HEK293T (cell line): Measurements from ENCODE around the gene CA11.

Experiments
- BHLHE40 ChIP-seq: fragments of 450-650 bp; IDR thresholded peaks from 2 replicates; pipeline ENCODE4 v1.6.1; 2016; ENCODE audit warnings: mild to moderate bottlenecking, moderate library complexity, borderline replicate concordance
- ELF4 ChIP-seq: fragments of 450-650 bp; IDR thresholded peaks from 2 replicates; pipeline ENCODE4 v1.6.1; 2017; ENCODE audit warnings: antibody characterized with exemption
- FOXM1 ChIP-seq: fragments of 450-650 bp; IDR thresholded peaks from 2 replicates; pipeline ENCODE4 v1.6.1; 2017; ENCODE audit warnings: mild to moderate bottlenecking, borderline replicate concordance
- L3MBTL2 ChIP-seq: fragments of 450-650 bp; conservative IDR thresholded peaks from 2 replicates; pipeline ENCODE4 v1.6.1; 2016; ENCODE audit warnings: mild to moderate bottlenecking
- NFRKB ChIP-seq: fragments of 450-650 bp; IDR thresholded peaks from 2 replicates; pipeline ENCODE4 v1.6.1; 2016; ENCODE audit warnings: mild to moderate bottlenecking, moderate library complexity
- PKNOX1 ChIP-seq: fragments of 450-650 bp; IDR thresholded peaks from 2 replicates; pipeline ENCODE4 v1.6.1; 2016
- SP1 ChIP-seq: fragments of 450-650 bp; IDR thresholded peaks from 2 replicates; pipeline ENCODE4 v1.6.1; 2017
- SUZ12 ChIP-seq: fragments of 450-650 bp; IDR thresholded peaks from 2 replicates; pipeline ENCODE4 v1.6.1; 2016; ENCODE audit warnings: mild to moderate bottlenecking

GRCh38 chr19:48619692-48620585 lies 26.0 kb downstream of the CA11 start:
- TF ChIP-seq SUZ12 (no peak), SP1 (no peak), FOXM1 (no peak), NFRKB (no peak), BHLHE40 (no peak), ELF4 (no peak), PKNOX1 (no peak), L3MBTL2 (no peak)
